H9 (cell line): ENCODE measurements around the gene COPS9. TPM values are rescaled to one million over a fixed set of nuclear protein-coding genes. Genes with fewer than 3 reads are reported as not detected.

Source experiments
- DNase-seq: peaks from one replicate; pipeline ENCODE4 v3.0.0-alpha.2; 2017
- H2AFZ ChIP-seq: one replicate; pipeline ENCODE4 v1.6.1; 2013; ENCODE audit warnings: mild to moderate bottlenecking, low read length, control low read depth, moderate library complexity
- H2AK5ac ChIP-seq: 2 replicates; pipeline ENCODE4 v1.6.1; 2013; ENCODE audit warnings: low read length, control low read depth, mixed read lengths; ENCODE audit not compliant: insufficient read length
- H2BK120ac ChIP-seq: one replicate; pipeline ENCODE4 v1.6.1; 2013; ENCODE audit warnings: low read depth, mild to moderate bottlenecking, low read length, control low read depth, inconsistent platforms; ENCODE audit not compliant: poor library complexity, severe bottlenecking
- H2BK12ac ChIP-seq: 2 replicates; pipeline ENCODE4 v1.6.1; 2013; ENCODE audit warnings: low read length, control low read depth, mixed read lengths, low read depth; ENCODE audit not compliant: insufficient read length
- H2BK15ac ChIP-seq: 2 replicates; pipeline ENCODE4 v1.6.1; 2013; ENCODE audit warnings: low read depth, low read length, control low read depth
- H2BK20ac ChIP-seq: one replicate; pipeline ENCODE4 v1.6.1; 2013; ENCODE audit warnings: low read depth, mild to moderate bottlenecking, low read length, control low read depth, inconsistent platforms; ENCODE audit not compliant: poor library complexity, severe bottlenecking
- H2BK5ac ChIP-seq: 2 replicates; pipeline ENCODE4 v1.6.1; 2013; ENCODE audit warnings: low read length, control low read depth, mixed read lengths; ENCODE audit not compliant: insufficient read length
- H3K14ac ChIP-seq: 2 replicates; pipeline ENCODE4 v1.6.1; 2013; ENCODE audit warnings: low read length, control low read depth; ENCODE audit not compliant: insufficient read depth
- H3K18ac ChIP-seq: 2 replicates; pipeline ENCODE4 v1.6.1; 2013; ENCODE audit warnings: low read depth, mild to moderate bottlenecking, mixed read lengths, low read length, control low read depth; ENCODE audit not compliant: insufficient read length
- H3K23ac ChIP-seq: 2 replicates; pipeline ENCODE4 v1.6.1; 2013; ENCODE audit warnings: low read length, control low read depth, mixed read lengths, low read depth; ENCODE audit not compliant: insufficient read length
- H3K23me2 ChIP-seq: 2 replicates; pipeline ENCODE4 v1.6.1; 2013; ENCODE audit warnings: low read depth, mild to moderate bottlenecking, mixed read lengths, low read length, control low read depth; ENCODE audit not compliant: insufficient read length, poor library complexity, severe bottlenecking
- H3K27ac ChIP-seq: 2 replicates; pipeline ENCODE4 v1.5.1; 2013; ENCODE audit warnings: low read length, control low read depth, mixed read lengths, low read depth; ENCODE audit not compliant: insufficient read length
- H3K27me3 ChIP-seq: 2 replicates; pipeline ENCODE4 v1.6.1; 2013; ENCODE audit warnings: low read length, control low read depth, inconsistent platforms; ENCODE audit not compliant: insufficient read depth
- H3K4ac ChIP-seq: 2 replicates; pipeline ENCODE4 v1.6.1; 2013; ENCODE audit warnings: low read depth, mild to moderate bottlenecking, control low read depth, inconsistent platforms, low read length, moderate library complexity
- H3K4me1 ChIP-seq: 2 replicates; pipeline ENCODE4 v1.6.1; 2013; ENCODE audit warnings: low read length, control low read depth, inconsistent platforms; ENCODE audit not compliant: insufficient read depth
- H3K4me2 ChIP-seq: 2 replicates; pipeline ENCODE4 v1.6.1; 2013; ENCODE audit warnings: low read length, control low read depth, mixed read lengths; ENCODE audit not compliant: insufficient read length, insufficient read depth
- H3K56ac ChIP-seq: 2 replicates; pipeline ENCODE4 v1.6.1; 2013; ENCODE audit warnings: low read depth, mild to moderate bottlenecking, mixed read lengths, low read length, control low read depth; ENCODE audit not compliant: insufficient read length
- H3K79me1 ChIP-seq: 2 replicates; pipeline ENCODE4 v1.6.1; 2013; ENCODE audit warnings: low read depth, mild to moderate bottlenecking, moderate library complexity, low read length, control low read depth, inconsistent platforms; ENCODE audit not compliant: insufficient read depth, poor library complexity, severe bottlenecking
- H3K79me2 ChIP-seq: 2 replicates; pipeline ENCODE4 v1.6.1; 2013; ENCODE audit warnings: low read length, control low read depth, inconsistent platforms; ENCODE audit not compliant: insufficient read depth
- H3K9ac ChIP-seq: 2 replicates; pipeline ENCODE4 v1.6.1; 2013; ENCODE audit warnings: low read length, control low read depth, mixed read lengths; ENCODE audit not compliant: insufficient read length; ENCODE audit errors: extremely low read depth
- H3K9me3 ChIP-seq: one replicate; pipeline ENCODE4 v1.6.1; 2013; ENCODE audit warnings: low read depth, low read length, inconsistent platforms; ENCODE audit not compliant: control insufficient read depth
- H3T11ph ChIP-seq: one replicate; pipeline ENCODE4 v1.6.1; 2013; ENCODE audit warnings: mild to moderate bottlenecking, low read length, control low read depth, inconsistent platforms
- H4K20me1 ChIP-seq: one replicate; pipeline ENCODE4 v1.6.1; 2013; ENCODE audit not compliant: control insufficient read depth, insufficient read length, insufficient read depth
- H4K5ac ChIP-seq: 2 replicates; pipeline ENCODE4 v1.6.1; 2013; ENCODE audit warnings: low read depth, mild to moderate bottlenecking, mixed read lengths, low read length, control low read depth; ENCODE audit not compliant: insufficient read length
- H4K8ac ChIP-seq: replicated peaks from 2 replicates; pipeline ENCODE4 v1.6.1; 2013; ENCODE audit warnings: low read length, control low read depth, mixed read lengths, low read depth; ENCODE audit not compliant: insufficient read length
- H4K91ac ChIP-seq: 2 replicates; pipeline ENCODE4 v1.6.1; 2013; ENCODE audit warnings: low read depth, mild to moderate bottlenecking, moderate library complexity, mixed read lengths, low read length, control low read depth; ENCODE audit not compliant: insufficient read length
- H3K27ac Mint-ChIP-seq, 3 experiments: 2 replicates in 2 of 3; 3 replicates in 1 of 3; pipeline ENCODE4 v1.8.0; 2020 to 2021; ENCODE audit warnings: mixed read lengths in 3 of 3, mild to moderate bottlenecking in 1 of 3, moderate library complexity in 1 of 3
- H3K27me3 Mint-ChIP-seq: 2 replicates; pipeline ENCODE4 v1.8.0; 2021; ENCODE audit warnings: low read depth, mild to moderate bottlenecking, moderate library complexity, mixed read lengths
- H3K36me3 Mint-ChIP-seq, 3 experiments: 2 replicates in 2 of 3; 3 replicates in 1 of 3; pipeline ENCODE4 v1.8.0; 2020 to 2021; ENCODE audit warnings: low read depth in 3 of 3, mixed read lengths in 3 of 3; ENCODE audit not compliant: insufficient read depth in 1 of 3
- H3K4me1 Mint-ChIP-seq, 2 experiments: 2 replicates each; pipeline ENCODE4 v1.8.0; 2020; ENCODE audit warnings: mixed read lengths in 2 of 2
- H3K4me3 Mint-ChIP-seq, 2 experiments: 2 replicates in 1 of 2; 3 replicates in 1 of 2; pipeline ENCODE4 v1.8.0; 2020 to 2021; ENCODE audit warnings: mild to moderate bottlenecking in 2 of 2, mixed read lengths in 2 of 2, moderate library complexity in 1 of 2
- H3K9me3 Mint-ChIP-seq, 2 experiments: 2 replicates in 1 of 2; 3 replicates in 1 of 2; pipeline ENCODE4 v1.8.0; 2020; ENCODE audit warnings: mild to moderate bottlenecking in 2 of 2, mixed read lengths in 2 of 2, moderate library complexity in 1 of 2
- WGBS: extraction: QIAGEN DNeasy Blood & Tissue Kit; methylation state at CpG from one replicate; pipeline ENCODE4 v1.1.7; 2013; ENCODE audit warnings: missing lambda C conversion rate, low lambda C conversion rate, mixed read lengths; ENCODE audit not compliant: insufficient read length; ENCODE audit errors: extremely low coverage; 5-methylcytosine and 5-hydroxymethylcytosine counted together
- total RNA-seq: library from RNA; stranded (reverse); gene quantifications from 2 replicates; pipeline ENCODE4 v1.2.1, GENCODE V29; 2021
- TF ChIP-seq, protein P1 (sequence below): fragments of 200-600 bp; sonication (generic); conservative IDR thresholded peaks from 3 replicates; pipeline ENCODE4 v1.8.0; 2021; ENCODE audit warnings: antibody characterized with exemption, mild to moderate bottlenecking

COPS9 gene
- total RNA-seq, 1 experiment from 2014 or later: 142 TPM

DNA sequence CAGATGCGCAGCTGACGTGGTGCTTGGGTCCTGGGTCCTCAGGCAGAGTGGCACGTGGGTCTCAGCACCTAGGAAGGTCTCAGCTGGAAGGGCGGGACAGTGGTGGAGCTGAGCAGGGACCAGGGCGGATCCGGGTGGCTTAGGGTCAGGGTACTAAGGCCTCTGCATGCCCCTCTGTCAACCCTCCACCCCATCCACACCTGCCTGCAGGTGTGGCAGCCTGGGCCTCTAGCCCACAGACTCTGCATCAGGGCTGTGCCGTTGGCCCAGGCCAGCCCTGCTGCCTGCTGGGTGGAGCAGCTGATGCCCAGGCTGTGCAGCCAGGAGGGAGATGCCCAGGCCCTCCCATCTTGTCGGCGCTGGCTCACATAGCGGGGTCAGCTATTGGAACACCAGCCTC is 28.9 kb upstream of the COPS9 start:
- H4K5ac ChIP-seq: no peak overlapping the region
- H3K79me1 ChIP-seq: no peaks in the 10 kb centered on the region
- no peaks in the 10 kb centered on the region for H4K20me1 ChIP-seq
- H2AFZ ChIP-seq: no peak overlapping the region
- H2BK20ac ChIP-seq: no peak overlapping the region
- no peak overlapping the region for H3K4me2 ChIP-seq
- H3K9me3 ChIP-seq: no peaks in the 10 kb centered on the region
- no peak overlapping the region for H2BK120ac ChIP-seq
- no peak overlapping the region for H3K4ac ChIP-seq
- H3K79me2 ChIP-seq: no peaks in the 10 kb centered on the region
- no peak for DNase-seq
- no peak overlapping the region for H3K27ac ChIP-seq
- H2BK15ac ChIP-seq: no peak overlapping the region
- H3K27me3 ChIP-seq: no peaks in the 10 kb centered on the region
- H2BK12ac ChIP-seq: no peak overlapping the region
- H3K23me2 ChIP-seq: no peaks in the 10 kb centered on the region
- Mint-ChIP-seq H3K27ac (no peak overlapping the region; a peak in 1 of 7 replicates), H3K9me3 (peaks cover 0 to 11% of the 10 kb centered on the region in 2 experiments; a peak in 2 of 5 replicates), H3K27me3 (peaks cover 21% of the 10 kb centered on the region), H3K4me3 (no peak overlapping the region), H3K4me1 (no peaks in the 10 kb centered on the region), H3K36me3 (no peaks in the 10 kb centered on the region)
- no peak overlapping the region for H4K91ac ChIP-seq
- no peak overlapping the region for H3K56ac ChIP-seq
- TF ChIP-seq, protein P1, sequence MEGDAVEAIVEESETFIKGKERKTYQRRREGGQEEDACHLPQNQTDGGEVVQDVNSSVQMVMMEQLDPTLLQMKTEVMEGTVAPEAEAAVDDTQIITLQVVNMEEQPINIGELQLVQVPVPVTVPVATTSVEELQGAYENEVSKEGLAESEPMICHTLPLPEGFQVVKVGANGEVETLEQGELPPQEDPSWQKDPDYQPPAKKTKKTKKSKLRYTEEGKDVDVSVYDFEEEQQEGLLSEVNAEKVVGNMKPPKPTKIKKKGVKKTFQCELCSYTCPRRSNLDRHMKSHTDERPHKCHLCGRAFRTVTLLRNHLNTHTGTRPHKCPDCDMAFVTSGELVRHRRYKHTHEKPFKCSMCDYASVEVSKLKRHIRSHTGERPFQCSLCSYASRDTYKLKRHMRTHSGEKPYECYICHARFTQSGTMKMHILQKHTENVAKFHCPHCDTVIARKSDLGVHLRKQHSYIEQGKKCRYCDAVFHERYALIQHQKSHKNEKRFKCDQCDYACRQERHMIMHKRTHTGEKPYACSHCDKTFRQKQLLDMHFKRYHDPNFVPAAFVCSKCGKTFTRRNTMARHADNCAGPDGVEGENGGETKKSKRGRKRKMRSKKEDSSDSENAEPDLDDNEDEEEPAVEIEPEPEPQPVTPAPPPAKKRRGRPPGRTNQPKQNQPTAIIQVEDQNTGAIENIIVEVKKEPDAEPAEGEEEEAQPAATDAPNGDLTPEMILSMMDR: no peak
- no peak overlapping the region for H3K23ac ChIP-seq
- H3K9ac ChIP-seq: no peak overlapping the region
- H2BK5ac ChIP-seq: no peak overlapping the region
- no peak overlapping the region for H3K18ac ChIP-seq
- H4K8ac ChIP-seq: no peak overlapping the region
- H3T11ph ChIP-seq: no peak overlapping the region
- no peak overlapping the region for H2AK5ac ChIP-seq
- H3K4me1 ChIP-seq: no peaks in the 10 kb centered on the region
- H3K14ac ChIP-seq: no peak overlapping the region
- no CpG with 5 or more reads among the region's 10 CpGs for WGBS
